GF-D8 (cell line): ENCODE measurements around the gene CHMP4A.

Experiments used
- DNase-seq: peaks from one replicate; lab custom pipeline; 2025; lab: John Stamatoyannopoulos, UW

CHMP4A gene

GRCh38 chr14:24195186-24196070 lies 17.9 kb downstream of the CHMP4A start, which contains the start of gene TM9SF1:
Gene TM9SF1 (minus strand): TSS chr14:24195441. CDS start chr14:24195019, 422 bp downstream.
- peak; percentile 72 for DNase-seq

GRCh38 chr14:24194873-24195185 lies 18.5 kb downstream of the CHMP4A start:
- DNase-seq = no peak

GRCh38 chr14:24194186-24194872 lies 19.0 kb downstream of the CHMP4A start:
- no peak for DNase-seq

- DNase-seq = no peak
Measured at GRCh38 chr14:24192933-24193332, 20.4 kb downstream of the CHMP4A start.

GRCh38 chr14:24190416-24190815 lies 22.9 kb downstream of the CHMP4A start:
- no peak for DNase-seq

GRCh38 chr14:24189460-24189859 lies 23.8 kb downstream of the CHMP4A start:
- DNase-seq = no peak

GRCh38 chr14:24189059-24189375 lies 24.3 kb downstream of the CHMP4A start:
- no peak for DNase-seq

- DNase-seq = peak; percentile 92
Measured at GRCh38 chr14:24188251-24189058, 24.8 kb downstream of the CHMP4A start, which contains the start of gene IPO4. Gene IPO4 (minus strand): TSS chr14:24188816. CDS start chr14:24188787, 29 bp downstream.

GRCh38 chr14:24187539-24187915 lies 25.8 kb downstream of the CHMP4A start:
- DNase-seq = no peak

- DNase-seq = no peak
Measured at GRCh38 chr14:24186831-24187538, 26.3 kb downstream of the CHMP4A start.

- DNase-seq = no peak
Measured at GRCh38 chr14:24185741-24186140, 27.5 kb downstream of the CHMP4A start.

- DNase-seq = no peak
Measured at GRCh38 chr14:24185026-24185425, 28.3 kb downstream of the CHMP4A start.

GRCh38 chr14:24184104-24184970 lies 29.0 kb downstream of the CHMP4A start:
- DNase-seq = no peak

- DNase-seq = no peak
Measured at GRCh38 chr14:24183014-24183481, 30.2 kb downstream of the CHMP4A start.

- no peak for DNase-seq
Measured at GRCh38 chr14:24182110-24182882, 31.0 kb downstream of the CHMP4A start.

GRCh38 chr14:24181371-24182077 lies 31.8 kb downstream of the CHMP4A start:
- DNase-seq = no peak

- DNase-seq = no peak
Measured at GRCh38 chr14:24179961-24180796, 33.1 kb downstream of the CHMP4A start.

GRCh38 chr14:24179294-24179960 lies 33.9 kb downstream of the CHMP4A start:
- DNase-seq = no peak
